PC-3 (cell line): Measurements from ENCODE around the gene CDH4. TPM values are rescaled to one million over a fixed set of nuclear protein-coding genes. Genes with fewer than 3 reads are reported as not detected.

Experiments used
- ATAC-seq: fragments of 200-7000 bp; cut with Tn5 transposase; 2 replicates; pipeline ENCODE4 v1.9.1; 2020; ENCODE audit warnings: mild to moderate bottlenecking, moderate library complexity
- BruUV-seq: library from RNA; stranded (reverse); fragments of 400-500 nt; replicated peaks from 2 replicates; lab custom pipeline; 2021; lab: Mats Ljungman, UMichigan
- CTCF ChIA-PET: fragments of 300-600 bp; sonication (Branson Sonifier 250); formaldehyde crosslinking; loops from one replicate; lab custom pipeline; 2022; ENCODE audit warnings: antibody characterized with exemption; lab: Charles Lee
- POLR2A ChIA-PET: fragments of 300-600 bp; sonication (Branson Sonifier 250); formaldehyde crosslinking; loops from one replicate; lab custom pipeline; 2022; ENCODE audit warnings: antibody characterized with exemption; ENCODE audit not compliant: unreplicated experiment; lab: Charles Lee
- DNase-seq: peaks from one replicate; pipeline ENCODE4 v3.0.0-alpha.2; 2015
- H2AFZ ChIP-seq: fragments of 300-600 bp; sonication (generic); 2 replicates; pipeline ENCODE4 v1.6.0; 2016; ENCODE audit warnings: antibody characterized with exemption, low read length
- H3F3A ChIP-seq: fragments of 300-600 bp; sonication (generic); one replicate; pipeline ENCODE4 v1.6.0; 2017; ENCODE audit warnings: antibody characterized with exemption, low read length, control low read depth, mild to moderate bottlenecking; ENCODE audit not compliant: unreplicated experiment
- H3K27ac ChIP-seq: fragments of 300-600 bp; sonication (generic); 2 replicates; pipeline ENCODE4 v1.5.1; 2016; ENCODE audit warnings: mild to moderate bottlenecking, low read length
- H3K27me3 ChIP-seq: fragments of 300-600 bp; sonication (generic); 2 replicates; pipeline ENCODE4 v1.6.1; 2016; ENCODE audit warnings: low read length, mixed read lengths
- H3K36me3 ChIP-seq: fragments of 300-600 bp; sonication (generic); 2 replicates; pipeline ENCODE4 v1.6.1; 2016; ENCODE audit warnings: low read depth, mixed run types, low read length, mixed read lengths
- H3K4me1 ChIP-seq: fragments of 300-600 bp; sonication (generic); 2 replicates; pipeline ENCODE4 v1.5.1; 2016; ENCODE audit warnings: low read length; ENCODE audit not compliant: insufficient read depth
- H3K4me2 ChIP-seq: fragments of 300-600 bp; sonication (generic); 2 replicates; pipeline ENCODE4 v1.6.0; 2016; ENCODE audit warnings: low read length
- H3K4me3 ChIP-seq: fragments of 300-600 bp; sonication (generic); 2 replicates; pipeline ENCODE4 v1.5.1; 2016; ENCODE audit warnings: mild to moderate bottlenecking, low read length, mixed read lengths
- H3K79me2 ChIP-seq: fragments of 300-600 bp; sonication (generic); 2 replicates; pipeline ENCODE4 v1.6.1; 2017; ENCODE audit warnings: low read length, mixed read lengths
- H3K9ac ChIP-seq: fragments of 300-600 bp; sonication (generic); 2 replicates; pipeline ENCODE4 v1.6.0; 2016; ENCODE audit warnings: mild to moderate bottlenecking, low read length
- H3K9me2 ChIP-seq: fragments of 300-600 bp; sonication (generic); replicated peaks from 2 replicates; pipeline ENCODE4 v1.6.1; 2016; ENCODE audit warnings: mixed run types, low read length, mixed read lengths
- H3K9me3 ChIP-seq: fragments of 300-600 bp; sonication (generic); 2 replicates; pipeline ENCODE4 v1.6.1; 2016; ENCODE audit warnings: low read length, mixed read lengths
- H4K20me1 ChIP-seq: fragments of 300-600 bp; sonication (generic); 2 replicates; pipeline ENCODE4 v1.6.1; 2016; ENCODE audit warnings: low read length, mixed read lengths
- EZH2 ChIP-seq: fragments of 300-600 bp; sonication (generic); IDR thresholded peaks from one replicate; pipeline ENCODE4 v1.6.1; 2017; ENCODE audit warnings: antibody characterized with exemption, mild to moderate bottlenecking, low read length; ENCODE audit not compliant: unreplicated experiment
- EZH2phosphoT487 ChIP-seq: fragments of 300-600 bp; sonication (generic); IDR thresholded peaks from 2 replicates; pipeline ENCODE4 v1.6.1; 2018; ENCODE audit warnings: mild to moderate bottlenecking, antibody characterized with exemption, low read length, borderline replicate concordance
- intact Hi-C: fragments of 100-400 bp; cut with micrococcal nuclease; formaldehyde crosslinking; loops from 2 replicates; pipeline ENCODE4 v1.9.0; 2023
- total RNA-seq: library from RNA; depleted of rRNA; stranded (reverse); fragments of >200 nt; gene quantifications from 2 replicates; pipeline ENCODE4 v1.2.3, GENCODE V29; 2014
- TF ChIP-seq, protein P1 (sequence below): fragments of 300-600 bp; sonication (generic); conservative IDR thresholded peaks from 2 replicates; pipeline ENCODE4 v1.5.1; 2017; ENCODE audit warnings: antibody characterized with exemption, low read depth, mild to moderate bottlenecking, low read length

CDH4 gene
- total RNA-seq, 1 experiment from 2014 or later = not detected

DNA sequence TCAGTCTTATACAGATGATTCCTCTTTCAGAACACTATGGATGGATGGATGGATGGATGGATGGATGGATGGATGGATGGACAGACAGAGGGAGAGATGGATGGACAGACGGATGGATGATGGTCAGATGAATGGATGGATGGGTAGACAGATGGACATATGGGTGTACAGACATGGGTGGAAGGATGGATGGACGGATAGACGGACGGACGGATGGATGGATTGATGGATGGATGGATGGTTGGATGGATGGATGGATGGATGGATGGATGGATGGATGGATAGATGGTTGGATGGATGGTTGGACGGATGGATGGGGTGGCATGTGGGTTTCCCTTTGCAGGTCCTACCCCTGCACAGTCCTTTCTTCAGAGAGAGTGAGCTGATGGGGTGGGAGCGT is 320.7 kb downstream of the CDH4 start:
- Histone ChIP-seq H3K79me2 (no peaks in the 10 kb centered on the region), H3K4me3 (no peak overlapping the region), H3K9ac (no peak overlapping the region), H2AFZ (no peak overlapping the region), H3K4me2 (no peak overlapping the region), H3K27me3 (peaks cover 19% of the 10 kb centered on the region), H3K27ac (no peak overlapping the region), H3K9me3 (no peaks in the 10 kb centered on the region), H3K9me2 (no peaks in the 10 kb centered on the region), H3K36me3 (no peaks in the 10 kb centered on the region), H4K20me1 (no peaks in the 10 kb centered on the region), H3K4me1 (no peaks in the 10 kb centered on the region), H3F3A (no peaks in the 10 kb centered on the region)
- ATAC-seq = no peak
- no TSS peak for BruUV-seq
- POLR2A ChIA-PET = no interaction called here
- no peak for DNase-seq
- intact Hi-C loops = no loop called here
- CTCF ChIA-PET = no interaction called here
- TF ChIP-seq, protein P1, sequence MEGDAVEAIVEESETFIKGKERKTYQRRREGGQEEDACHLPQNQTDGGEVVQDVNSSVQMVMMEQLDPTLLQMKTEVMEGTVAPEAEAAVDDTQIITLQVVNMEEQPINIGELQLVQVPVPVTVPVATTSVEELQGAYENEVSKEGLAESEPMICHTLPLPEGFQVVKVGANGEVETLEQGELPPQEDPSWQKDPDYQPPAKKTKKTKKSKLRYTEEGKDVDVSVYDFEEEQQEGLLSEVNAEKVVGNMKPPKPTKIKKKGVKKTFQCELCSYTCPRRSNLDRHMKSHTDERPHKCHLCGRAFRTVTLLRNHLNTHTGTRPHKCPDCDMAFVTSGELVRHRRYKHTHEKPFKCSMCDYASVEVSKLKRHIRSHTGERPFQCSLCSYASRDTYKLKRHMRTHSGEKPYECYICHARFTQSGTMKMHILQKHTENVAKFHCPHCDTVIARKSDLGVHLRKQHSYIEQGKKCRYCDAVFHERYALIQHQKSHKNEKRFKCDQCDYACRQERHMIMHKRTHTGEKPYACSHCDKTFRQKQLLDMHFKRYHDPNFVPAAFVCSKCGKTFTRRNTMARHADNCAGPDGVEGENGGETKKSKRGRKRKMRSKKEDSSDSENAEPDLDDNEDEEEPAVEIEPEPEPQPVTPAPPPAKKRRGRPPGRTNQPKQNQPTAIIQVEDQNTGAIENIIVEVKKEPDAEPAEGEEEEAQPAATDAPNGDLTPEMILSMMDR = no peak
- no peak for TF ChIP-seq EZH2
- no peak for TF ChIP-seq EZH2phosphoT487

DNA sequence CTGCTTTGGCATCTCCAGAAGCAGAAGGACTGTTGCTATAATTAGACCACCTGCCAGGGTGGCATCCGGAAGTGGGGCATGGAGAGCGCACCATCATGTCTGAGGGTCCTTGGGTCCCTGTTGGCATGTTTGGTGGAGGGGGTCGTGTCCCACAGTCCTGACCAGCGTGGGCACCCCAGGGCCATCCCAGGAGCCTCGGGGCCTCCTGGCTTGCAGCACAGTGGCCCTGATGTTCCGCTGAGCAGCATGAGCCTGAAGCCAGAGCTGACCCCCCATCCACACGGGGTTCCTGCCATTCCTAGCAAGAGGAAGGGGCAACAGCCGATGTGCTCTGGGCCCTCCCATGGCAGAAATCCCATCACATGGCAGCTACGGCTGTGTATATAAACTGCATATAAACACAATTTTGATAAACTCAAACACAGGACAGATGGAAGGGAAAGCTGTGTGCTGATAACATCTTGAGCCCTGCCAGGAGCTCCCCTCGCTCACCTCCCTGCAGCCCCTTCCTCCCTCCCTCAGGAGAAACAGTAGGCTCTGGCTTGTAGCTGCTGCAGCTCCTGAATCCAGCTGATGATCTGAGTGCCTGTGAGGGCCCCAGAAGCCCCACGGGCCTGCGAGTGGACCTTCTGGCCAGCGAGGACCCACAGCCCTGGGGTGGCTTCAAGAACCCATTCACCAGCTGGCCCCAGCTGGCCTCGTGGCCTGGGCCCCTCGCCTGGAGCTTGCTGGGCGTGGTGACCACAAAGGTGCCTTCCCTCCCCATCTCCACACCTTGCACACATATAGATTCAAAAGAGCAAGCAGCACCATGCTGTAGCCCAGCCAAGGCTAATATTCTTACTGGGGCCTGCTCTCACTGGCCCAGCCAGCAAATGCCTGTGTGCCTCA is 321.6 kb downstream of the CDH4 start:
- intact Hi-C loops = no loop called here
- Histone ChIP-seq H3K9me2 (no peaks in the 10 kb centered on the region), H3K27ac (no peak overlapping the region), H3K4me2 (no peak overlapping the region), H3K9me3 (no peaks in the 10 kb centered on the region), H3K4me1 (no peaks in the 10 kb centered on the region), H3F3A (no peaks in the 10 kb centered on the region), H3K79me2 (no peaks in the 10 kb centered on the region), H3K9ac (no peak overlapping the region), H3K27me3 (peaks cover 19% of the 10 kb centered on the region), H3K36me3 (no peaks in the 10 kb centered on the region), H4K20me1 (no peaks in the 10 kb centered on the region), H3K4me3 (no peak overlapping the region), H2AFZ (no peak overlapping the region)
- ChIA-PET POLR2A (no interaction called here), CTCF (no interaction called here)
- no TSS peak for BruUV-seq
- ATAC-seq (no peak), DNase-seq (no peak)
- TF ChIP-seq, protein P1 = no peak
- TF ChIP-seq EZH2 = no peak
- TF ChIP-seq EZH2phosphoT487 = no peak
